Stimulated activated effector memory CD8-positive, alpha-beta T cell treated with anti-CD3 and anti-CD28 coated beads, Interleukin-12 subunit alpha, Interleukin-12 subunit beta, amount 100 ng/mL, for 72 hours (primary cell): ENCODE data around the gene SPATA32.
A peak's percentile ranks its signal among the peaks of the same experiment; 100 is the strongest.

ENCODE experiments used
- ATAC-seq: fragments of 150-1000 bp; cut with Tn5 transposase; 2 replicates; pipeline ENCODE4 v1.10.0; 2021
- DNase-seq, 2 donors: peaks; one replicate each; pipeline ENCODE4 v3.0.0; 2021 to 2022; ENCODE audit warnings: low spot score in 2 of 2
- H3K27ac Mint-ChIP-seq: one replicate; pipeline ENCODE4 v1.8.0; 2022; ENCODE audit warnings: mild to moderate bottlenecking, mixed read lengths
- H3K36me3 Mint-ChIP-seq: one replicate; pipeline ENCODE4 v1.8.0; 2022; ENCODE audit warnings: mild to moderate bottlenecking, mixed read lengths
- H3K4me1 Mint-ChIP-seq: one replicate; pipeline ENCODE4 v1.8.0; 2022; ENCODE audit warnings: mixed read lengths
- H3K4me3 Mint-ChIP-seq: one replicate; pipeline ENCODE4 v1.8.0; 2022; ENCODE audit warnings: mild to moderate bottlenecking, mixed read lengths
- H3K9me3 Mint-ChIP-seq: one replicate; pipeline ENCODE4 v1.8.0; 2022; ENCODE audit warnings: mixed read lengths

The SPATA32 gene

GRCh38 chr17:45234641-45235415 lies 27.1 kb downstream of the SPATA32 start:
- Mint-ChIP-seq H3K9me3 (no peaks in the 10 kb centered on the region), H3K4me3 (peak overlapping the region; percentile 91), H3K4me1 (peaks cover 87% of the 10 kb centered on the region), H3K36me3 (peaks cover 98% of the 10 kb centered on the region), H3K27ac (peak overlapping the region; percentile 100)
- DNase-seq, result peak in 1 of 2 donors; percentile 61
- peak; percentile 39 for ATAC-seq

DNA sequence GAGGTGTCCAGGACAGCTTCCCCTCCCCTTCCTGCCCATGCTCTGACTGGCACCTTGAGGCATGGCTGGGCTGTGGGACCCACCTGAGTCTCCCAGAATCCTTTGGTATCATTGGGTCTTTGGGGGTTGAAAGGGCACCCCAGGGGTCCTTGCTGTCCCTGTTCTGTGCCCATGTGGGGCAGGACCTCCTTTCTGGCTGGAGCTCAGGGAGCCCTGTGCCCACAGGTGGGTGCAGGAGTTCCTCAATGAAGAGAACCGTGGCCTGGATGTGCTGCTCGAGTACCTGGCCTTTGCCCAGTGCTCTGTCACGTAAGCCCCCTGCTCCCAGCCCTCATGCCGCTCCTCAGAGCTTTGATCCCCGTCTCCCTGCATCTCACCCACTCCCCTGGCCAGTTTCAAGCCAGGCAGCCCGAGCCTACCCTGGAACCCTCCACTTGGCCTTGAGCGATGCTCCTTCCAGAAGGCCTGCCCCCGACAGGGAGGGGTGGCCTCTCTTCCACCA lies 28.4 kb downstream of the SPATA32 start:
- DNase-seq, result no peak
- Mint-ChIP-seq H3K36me3 (peaks cover 98% of the 10 kb centered on the region), H3K27ac (peak overlapping the region; percentile 100), H3K4me3 (peak overlapping the region; percentile 91), H3K4me1 (peaks cover 91% of the 10 kb centered on the region), H3K9me3 (no peaks in the 10 kb centered on the region)
- ATAC-seq, result no peak

- Mint-ChIP-seq H3K9me3 (no peaks in the 10 kb centered on the region), H3K27ac (peak overlapping the region; percentile 100), H3K36me3 (peaks cover 98% of the 10 kb centered on the region), H3K4me3 (peak overlapping the region; percentile 91), H3K4me1 (peaks cover 91% of the 10 kb centered on the region)
- DNase-seq, result no peak
- no peak for ATAC-seq
These were observed 29.1 kb downstream of the SPATA32 start for GRCh38 chr17:45232514-45233422.

GRCh38 chr17:45231481-45232116 lies 30.3 kb downstream of the SPATA32 start:
- H3K36me3 Mint-ChIP-seq, result peaks cover 98% of the 10 kb centered on the region
- peak overlapping the region; percentile 91 for H3K4me3 Mint-ChIP-seq
- peak overlapping the region; percentile 100 for H3K27ac Mint-ChIP-seq
- DNase-seq, result peak in 1 of 2 donors; percentile 56
- no peaks in the 10 kb centered on the region for H3K9me3 Mint-ChIP-seq
- peaks cover 93% of the 10 kb centered on the region for H3K4me1 Mint-ChIP-seq
- no peak for ATAC-seq

DNA sequence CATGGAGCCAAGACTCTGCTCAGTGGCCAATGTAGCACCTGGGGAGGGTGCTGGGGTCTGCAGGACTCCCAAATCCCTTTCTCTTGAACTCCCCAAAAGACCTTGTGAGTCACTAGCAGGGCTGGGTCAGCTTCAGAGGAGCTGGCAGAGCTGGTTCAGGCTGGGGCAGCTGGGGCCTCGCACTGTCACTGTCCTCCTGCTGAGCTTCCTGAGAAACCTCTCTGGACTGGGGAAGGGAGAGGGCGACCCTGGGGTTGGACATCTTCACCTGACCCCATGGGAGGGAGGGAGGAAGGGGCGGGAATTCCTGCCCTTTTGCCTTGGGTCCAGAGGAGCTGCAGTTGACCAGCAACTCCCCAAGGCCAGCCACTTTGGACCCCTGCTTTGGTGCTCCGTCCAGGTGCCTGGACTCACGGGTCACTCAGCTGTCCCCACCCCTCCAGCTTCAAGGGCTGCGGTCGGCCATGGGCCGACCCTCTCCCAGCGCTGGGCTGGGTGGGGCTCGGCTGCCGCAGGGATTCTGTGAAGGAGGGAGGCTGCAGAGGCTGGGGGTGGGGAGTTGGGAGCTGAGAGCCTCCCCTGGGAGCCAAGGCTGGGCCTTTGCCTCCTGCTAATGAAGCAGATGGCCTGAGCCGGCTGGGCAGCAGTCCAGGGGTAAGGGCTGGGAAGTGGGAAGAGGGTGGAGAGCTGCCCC lies 31.0 kb downstream of the SPATA32 start:
- no peak for DNase-seq
- H3K36me3 Mint-ChIP-seq, result peaks cover 98% of the 10 kb centered on the region
- ATAC-seq, result no peak
- peaks cover 98% of the 10 kb centered on the region for H3K4me1 Mint-ChIP-seq
- H3K9me3 Mint-ChIP-seq, result no peaks in the 10 kb centered on the region
- peak overlapping the region; percentile 100 for H3K27ac Mint-ChIP-seq
- peak overlapping the region; percentile 91 for H3K4me3 Mint-ChIP-seq

DNA sequence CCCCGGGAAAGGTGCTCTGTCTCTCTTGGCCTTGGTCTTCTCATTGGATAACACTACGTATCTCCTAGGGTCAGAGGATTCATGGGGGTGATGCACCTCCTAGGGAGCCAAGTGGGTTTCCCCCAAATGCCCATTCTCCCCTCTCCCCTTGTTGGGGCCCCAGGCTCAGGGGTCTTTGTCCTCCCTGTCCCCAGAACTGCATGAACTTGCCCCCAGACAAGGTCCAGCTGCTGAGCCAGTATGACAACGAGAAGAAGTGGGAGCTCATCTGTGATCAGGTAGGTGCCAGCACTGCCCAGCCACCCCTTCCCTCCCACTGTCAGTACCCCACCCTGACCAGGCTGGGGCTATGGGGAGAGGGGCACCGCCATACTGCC lies 31.5 kb downstream of the SPATA32 start:
- Mint-ChIP-seq H3K36me3 (peaks cover 98% of the 10 kb centered on the region), H3K27ac (peak overlapping the region; percentile 100), H3K9me3 (no peaks in the 10 kb centered on the region), H3K4me1 (peaks cover 98% of the 10 kb centered on the region), H3K4me3 (peak overlapping the region; percentile 91)
- ATAC-seq (no peak), DNase-seq (no peak)

- H3K9me3 Mint-ChIP-seq, result no peaks in the 10 kb centered on the region
- H3K4me3 Mint-ChIP-seq, result peak overlapping the region; percentile 91
- peak overlapping the region; percentile 100 for H3K27ac Mint-ChIP-seq
- DNase-seq (peak in 1 of 2 donors; percentile 75), ATAC-seq (peak; percentile 20)
- H3K36me3 Mint-ChIP-seq, result peaks cover 98% of the 10 kb centered on the region
- H3K4me1 Mint-ChIP-seq, result peaks cover 98% of the 10 kb centered on the region
These were observed 32.0 kb downstream of the SPATA32 start for GRCh38 chr17:45229681-45230409.

GRCh38 chr17:45228763-45229539 lies 32.9 kb downstream of the SPATA32 start:
- Mint-ChIP-seq H3K36me3 (peaks cover 96% of the 10 kb centered on the region), H3K27ac (peak overlapping the region; percentile 100), H3K4me1 (peaks cover 99% of the 10 kb centered on the region), H3K4me3 (peak overlapping the region; percentile 91), H3K9me3 (no peaks in the 10 kb centered on the region)
- peak; percentile 76 to 95 for DNase-seq
- peak; percentile 66 for ATAC-seq

DNA sequence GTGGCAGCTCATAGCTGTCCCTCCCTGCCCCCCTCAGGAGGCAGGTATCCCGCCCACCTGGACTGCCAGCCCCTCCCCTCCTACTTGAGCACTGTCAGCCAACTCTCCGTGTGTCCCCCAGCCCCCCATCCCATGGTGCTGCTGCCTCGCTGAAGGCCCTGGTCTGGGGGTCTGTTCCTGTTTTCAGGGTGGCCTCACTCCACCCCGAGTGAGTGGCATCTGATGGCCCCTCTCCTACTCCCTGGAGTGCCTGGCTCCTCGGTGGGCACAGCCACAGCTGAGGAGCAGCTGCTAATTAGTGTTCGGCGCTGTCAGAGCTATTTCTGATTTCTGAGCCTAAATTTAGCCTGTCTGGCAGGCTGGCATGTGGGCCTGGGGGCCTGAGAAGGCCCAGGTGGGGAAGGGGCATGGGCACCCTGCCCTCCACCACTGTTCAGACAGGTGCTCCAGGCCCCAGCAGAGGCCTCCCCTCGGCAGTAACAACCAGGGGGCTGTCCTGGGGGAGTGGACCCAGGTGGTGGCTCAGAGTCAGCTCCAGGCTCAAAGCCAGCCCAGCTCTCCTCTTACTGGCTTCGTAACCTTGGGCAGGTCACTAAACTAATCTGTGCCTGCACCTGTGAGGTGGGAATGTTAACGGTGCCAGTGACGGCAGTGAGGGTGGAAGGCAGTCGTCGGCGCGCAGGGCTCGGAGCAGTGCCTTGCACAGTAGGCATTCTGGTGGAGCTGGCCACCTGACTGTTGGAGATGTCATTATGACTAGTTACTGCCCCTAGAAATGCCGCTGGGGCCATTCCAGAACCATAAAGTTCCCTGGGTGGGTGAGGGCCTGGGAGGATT lies 33.8 kb downstream of the SPATA32 start:
- DNase-seq, result peak in 1 of 2 donors; percentile 73
- Mint-ChIP-seq H3K36me3 (peaks cover 96% of the 10 kb centered on the region), H3K9me3 (no peaks in the 10 kb centered on the region), H3K4me1 (peaks cover 97% of the 10 kb centered on the region), H3K27ac (peak overlapping the region; percentile 100), H3K4me3 (peak overlapping the region; percentile 91)
- no peak for ATAC-seq

- H3K27ac Mint-ChIP-seq, result peak overlapping the region; percentile 100
- ATAC-seq, result no peak
- peaks cover 90% of the 10 kb centered on the region for H3K4me1 Mint-ChIP-seq
- peaks cover 96% of the 10 kb centered on the region for H3K36me3 Mint-ChIP-seq
- H3K9me3 Mint-ChIP-seq, result no peaks in the 10 kb centered on the region
- H3K4me3 Mint-ChIP-seq, result peak overlapping the region; percentile 91
- DNase-seq, result peak in 1 of 2 donors; percentile 79
These were observed 34.6 kb downstream of the SPATA32 start for GRCh38 chr17:45227101-45227925.

DNA sequence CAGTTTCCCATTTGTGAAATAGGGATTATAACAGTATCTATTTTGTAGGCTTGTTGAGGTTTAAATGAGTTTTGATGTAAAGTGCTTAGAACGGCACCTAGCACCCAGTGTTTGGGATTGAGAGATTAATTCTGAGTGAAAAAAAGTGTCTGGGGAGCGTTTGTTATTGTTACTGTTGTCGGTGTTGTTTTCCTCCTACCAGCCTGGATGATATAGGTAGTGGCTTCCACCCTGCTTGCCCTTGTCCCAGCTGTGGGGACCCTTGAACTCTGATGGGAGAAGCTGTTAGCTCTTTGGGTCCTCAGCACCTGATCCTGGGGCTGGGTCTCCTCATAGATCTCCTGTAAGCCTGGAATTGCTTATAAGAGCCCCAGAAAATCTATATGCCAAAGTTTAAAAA lies 35.3 kb downstream of the SPATA32 start:
- peak overlapping the region; percentile 91 for H3K4me3 Mint-ChIP-seq
- H3K27ac Mint-ChIP-seq, result peak overlapping the region; percentile 100
- H3K36me3 Mint-ChIP-seq, result peaks cover 92% of the 10 kb centered on the region
- peaks cover 82% of the 10 kb centered on the region for H3K4me1 Mint-ChIP-seq
- no peaks in the 10 kb centered on the region for H3K9me3 Mint-ChIP-seq
- DNase-seq (no peak), ATAC-seq (no peak)

DNA sequence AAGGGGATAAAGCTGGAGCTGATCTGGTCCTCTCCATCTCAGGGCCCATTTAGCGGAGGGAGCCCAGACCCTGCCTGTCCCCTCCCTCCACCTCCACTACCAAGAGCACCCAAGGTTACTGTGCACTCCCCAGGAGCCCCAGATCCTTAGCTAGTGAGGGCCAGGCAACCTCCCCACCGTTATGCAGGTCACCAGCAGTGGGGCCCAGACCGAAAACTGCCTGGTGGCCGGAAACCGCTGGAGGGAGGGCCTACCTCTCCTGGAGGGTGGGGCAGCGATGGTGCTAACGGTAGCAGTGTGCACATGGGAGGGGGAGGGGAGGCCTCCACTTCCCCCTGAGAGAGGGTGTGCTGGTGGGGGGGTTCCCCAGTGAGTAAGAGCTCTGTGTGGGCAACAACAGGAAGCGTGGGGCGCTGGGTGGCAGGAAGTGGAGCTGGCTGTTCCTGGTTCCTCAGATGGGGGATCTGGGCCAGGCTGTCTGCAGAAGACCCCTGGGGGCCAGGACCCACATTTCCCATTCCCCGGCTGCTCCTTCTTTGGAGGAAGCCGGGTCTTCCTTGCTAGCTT lies 35.8 kb downstream of the SPATA32 start:
- H3K9me3 Mint-ChIP-seq, result no peaks in the 10 kb centered on the region
- H3K4me1 Mint-ChIP-seq, result peaks cover 77% of the 10 kb centered on the region
- DNase-seq (peak; percentile 80 to 97), ATAC-seq (peak; percentile 71)
- peak overlapping the region; percentile 91 for H3K4me3 Mint-ChIP-seq
- peaks cover 87% of the 10 kb centered on the region for H3K36me3 Mint-ChIP-seq
- H3K27ac Mint-ChIP-seq, result peak overlapping the region; percentile 100
